ENCODE results near the gene CCL13. TPM values are rescaled to one million over a fixed set of nuclear protein-coding genes. Genes with fewer than 3 reads are reported as not detected.
A peak's percentile ranks its signal among the peaks of the same experiment; 100 is the strongest.

Gene CCL13
- polyA plus RNA-seq, 1 of the 3 experiments (the other 2 are of a cell fraction): not detected

DNA sequence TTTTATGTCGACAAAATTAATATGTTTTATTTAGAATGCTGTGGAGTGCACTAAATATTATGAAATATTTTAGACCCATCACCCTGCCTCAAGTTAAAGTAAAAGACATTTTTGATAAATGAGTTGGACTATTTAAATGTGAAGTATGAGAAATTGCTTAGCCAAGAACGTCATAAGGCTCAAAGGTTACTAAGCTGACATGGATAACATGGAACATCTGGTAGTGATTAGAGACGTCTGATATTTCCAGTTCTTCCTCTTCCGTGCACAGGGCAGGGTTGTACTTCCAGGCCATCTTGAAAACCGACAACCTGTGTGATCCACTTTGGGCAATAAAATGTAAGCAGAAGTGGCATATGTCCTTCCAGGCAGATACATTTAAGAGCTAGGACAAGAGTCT is 44.2 kb upstream of the CCL13 start:
- H3K4me2 ChIP-seq: no peak overlapping the region
- WGBS (ENCODE audit: low lambda C conversion rate): 26% methylated on average over 5 of the region's 5 CpGs
- H3K36me3 ChIP-seq (replicated peaks in 1 of 2; ENCODE audit: control insufficient read depth in 1 of 2, insufficient read depth in 2 of 2, low read length in 1 of 2): no peaks in the 10 kb centered on the region
- no peak for DNase-seq
- TF ChIP-seq RFX5 (IDR thresholded peaks at IDR 0.05; ENCODE audit: low read length): no peak
- peak; percentile 62 for TF ChIP-seq TCF12 (IDR thresholded peaks at IDR 0.05)
- TF ChIP-seq EZH2phosphoT487 (IDR thresholded peaks at IDR 0.05; ENCODE audit: borderline replicate concordance, low read depth): no peak
- TF ChIP-seq, protein P1, sequence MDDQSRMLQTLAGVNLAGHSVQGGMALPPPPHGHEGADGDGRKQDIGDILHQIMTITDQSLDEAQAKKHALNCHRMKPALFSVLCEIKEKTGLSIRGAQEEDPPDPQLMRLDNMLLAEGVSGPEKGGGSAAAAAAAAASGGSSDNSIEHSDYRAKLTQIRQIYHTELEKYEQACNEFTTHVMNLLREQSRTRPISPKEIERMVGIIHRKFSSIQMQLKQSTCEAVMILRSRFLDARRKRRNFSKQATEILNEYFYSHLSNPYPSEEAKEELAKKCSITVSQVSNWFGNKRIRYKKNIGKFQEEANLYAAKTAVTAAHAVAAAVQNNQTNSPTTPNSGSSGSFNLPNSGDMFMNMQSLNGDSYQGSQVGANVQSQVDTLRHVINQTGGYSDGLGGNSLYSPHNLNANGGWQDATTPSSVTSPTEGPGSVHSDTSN (IDR thresholded peaks at IDR 0.05): 0 out of 2 replicates have a peak, but pooled peaks have one; percentile 23
- POLR2A ChIA-PET: no interaction called here
- no peaks in the 10 kb centered on the region for H3K9me3 ChIP-seq
- H3K9me2 ChIP-seq: no peaks in the 10 kb centered on the region
- no peaks in the 10 kb centered on the region for H4K20me1 ChIP-seq (ENCODE audit: insufficient read depth)
- H3K27ac ChIP-seq (ENCODE audit: low read depth in 2 of 2, low read length in 1 of 2): no peak overlapping the region
- H2AFZ ChIP-seq (ENCODE audit: low read depth): no peak overlapping the region
- H3K4me1 ChIP-seq (ENCODE audit: control insufficient read depth in 1 of 2, insufficient read depth in 2 of 2, low read depth in 1 of 2, low read length in 1 of 2): no peaks in the 10 kb centered on the region
- no peak overlapping the region for H3K4me3 ChIP-seq (ENCODE audit: low read depth in 2 of 2, low read length in 1 of 2)
- H3K79me2 ChIP-seq (ENCODE audit: insufficient read depth): no peaks in the 10 kb centered on the region
- H3F3A ChIP-seq (replicated peaks; ENCODE audit: insufficient read depth): no peaks in the 10 kb centered on the region
- no peaks in the 10 kb centered on the region for H3K27me3 ChIP-seq (ENCODE audit: insufficient read depth)
- no peak overlapping the region for H3K9ac ChIP-seq
- CTCF ChIA-PET: interaction anchor here (1.9 kb wide), 1 partner anchor 49 kb away, joined by 8 read pairs; no protein-coding TSS in a partner anchor

DNA sequence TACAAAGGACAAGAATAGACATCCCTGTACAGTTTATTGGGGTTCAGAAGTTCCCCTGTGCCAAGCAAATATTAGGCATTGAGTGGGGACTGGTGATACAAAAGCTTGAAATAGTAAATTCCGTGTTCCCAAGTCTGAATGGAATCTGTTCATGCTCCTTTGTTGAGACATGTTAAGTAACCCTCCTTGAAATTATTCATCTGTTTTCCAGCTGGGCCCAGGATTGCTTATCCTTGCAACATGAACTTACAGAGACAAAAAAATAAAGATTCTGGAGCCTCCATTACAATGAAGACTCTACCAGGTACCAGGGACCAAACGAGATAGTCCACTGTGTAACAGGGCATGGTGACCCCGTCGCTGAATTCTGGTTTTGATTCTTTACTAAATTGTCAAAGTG is 43.1 kb upstream of the CCL13 start:
- Histone ChIP-seq H3K4me2 (no peak overlapping the region), H3K79me2 (ENCODE audit: insufficient read depth) (no peaks in the 10 kb centered on the region), H3K9me2 (no peaks in the 10 kb centered on the region), H2AFZ (ENCODE audit: low read depth) (no peak overlapping the region), H3K27ac (ENCODE audit: low read depth in 2 of 2, low read length in 1 of 2) (no peak overlapping the region), H3K4me1 (ENCODE audit: control insufficient read depth in 1 of 2, insufficient read depth in 2 of 2, low read depth in 1 of 2, low read length in 1 of 2) (no peaks in the 10 kb centered on the region), H3K4me3 (ENCODE audit: low read depth in 2 of 2, low read length in 1 of 2) (no peak overlapping the region), H3K27me3 (ENCODE audit: insufficient read depth) (no peaks in the 10 kb centered on the region), H3K36me3 (replicated peaks in 1 of 2; ENCODE audit: control insufficient read depth in 1 of 2, insufficient read depth in 2 of 2, low read length in 1 of 2) (no peaks in the 10 kb centered on the region), H3K9ac (no peak overlapping the region), H3K9me3 (no peaks in the 10 kb centered on the region), H4K20me1 (ENCODE audit: insufficient read depth) (no peaks in the 10 kb centered on the region), H3F3A (replicated peaks; ENCODE audit: insufficient read depth) (no peaks in the 10 kb centered on the region)
- CTCF ChIA-PET: no interaction called here
- no peak for DNase-seq
- POLR2A ChIA-PET: no interaction called here
- 49% methylated on average over 4 of the region's 4 CpGs for WGBS (ENCODE audit: low lambda C conversion rate)
- TF ChIP-seq RAD21 (IDR thresholded peaks at IDR 0.05; ENCODE audit: low read length): no peak
- TF ChIP-seq RCOR1 (IDR thresholded peaks at IDR 0.05; ENCODE audit: low read length): no peak
- no peak for TF ChIP-seq TAF1 (IDR thresholded peaks at IDR 0.05; ENCODE audit: borderline replicate concordance, low read depth, low read length)
- no peak for TF ChIP-seq GATA2 (CRISPR knock-in tag; IDR thresholded peaks at IDR 0.05)
- TF ChIP-seq RXRA (IDR thresholded peaks at IDR 0.05; ENCODE audit: borderline replicate concordance, low read depth): no peak
- TF ChIP-seq TCF12 (IDR thresholded peaks at IDR 0.05): no peak
- TF ChIP-seq, protein P2, sequence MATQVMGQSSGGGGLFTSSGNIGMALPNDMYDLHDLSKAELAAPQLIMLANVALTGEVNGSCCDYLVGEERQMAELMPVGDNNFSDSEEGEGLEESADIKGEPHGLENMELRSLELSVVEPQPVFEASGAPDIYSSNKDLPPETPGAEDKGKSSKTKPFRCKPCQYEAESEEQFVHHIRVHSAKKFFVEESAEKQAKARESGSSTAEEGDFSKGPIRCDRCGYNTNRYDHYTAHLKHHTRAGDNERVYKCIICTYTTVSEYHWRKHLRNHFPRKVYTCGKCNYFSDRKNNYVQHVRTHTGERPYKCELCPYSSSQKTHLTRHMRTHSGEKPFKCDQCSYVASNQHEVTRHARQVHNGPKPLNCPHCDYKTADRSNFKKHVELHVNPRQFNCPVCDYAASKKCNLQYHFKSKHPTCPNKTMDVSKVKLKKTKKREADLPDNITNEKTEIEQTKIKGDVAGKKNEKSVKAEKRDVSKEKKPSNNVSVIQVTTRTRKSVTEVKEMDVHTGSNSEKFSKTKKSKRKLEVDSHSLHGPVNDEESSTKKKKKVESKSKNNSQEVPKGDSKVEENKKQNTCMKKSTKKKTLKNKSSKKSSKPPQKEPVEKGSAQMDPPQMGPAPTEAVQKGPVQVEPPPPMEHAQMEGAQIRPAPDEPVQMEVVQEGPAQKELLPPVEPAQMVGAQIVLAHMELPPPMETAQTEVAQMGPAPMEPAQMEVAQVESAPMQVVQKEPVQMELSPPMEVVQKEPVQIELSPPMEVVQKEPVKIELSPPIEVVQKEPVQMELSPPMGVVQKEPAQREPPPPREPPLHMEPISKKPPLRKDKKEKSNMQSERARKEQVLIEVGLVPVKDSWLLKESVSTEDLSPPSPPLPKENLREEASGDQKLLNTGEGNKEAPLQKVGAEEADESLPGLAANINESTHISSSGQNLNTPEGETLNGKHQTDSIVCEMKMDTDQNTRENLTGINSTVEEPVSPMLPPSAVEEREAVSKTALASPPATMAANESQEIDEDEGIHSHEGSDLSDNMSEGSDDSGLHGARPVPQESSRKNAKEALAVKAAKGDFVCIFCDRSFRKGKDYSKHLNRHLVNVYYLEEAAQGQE (IDR thresholded peaks at IDR 0.05; ENCODE audit: low read depth, low read length): no peak
- no peak for TF ChIP-seq FOXJ3 (CRISPR knock-in tag; IDR thresholded peaks at IDR 0.05)
- no peak for TF ChIP-seq SIN3A (IDR thresholded peaks at IDR 0.05; ENCODE audit: borderline replicate concordance, low read depth, low read length)
- no peak for TF ChIP-seq MEF2A (IDR thresholded peaks at IDR 0.05; ENCODE audit: borderline replicate concordance, low read depth)
- TF ChIP-seq RFX5 (IDR thresholded peaks at IDR 0.05; ENCODE audit: low read length): no peak
- TF ChIP-seq, protein P3, sequence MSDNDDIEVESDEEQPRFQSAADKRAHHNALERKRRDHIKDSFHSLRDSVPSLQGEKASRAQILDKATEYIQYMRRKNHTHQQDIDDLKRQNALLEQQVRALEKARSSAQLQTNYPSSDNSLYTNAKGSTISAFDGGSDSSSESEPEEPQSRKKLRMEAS (IDR thresholded peaks at IDR 0.05; ENCODE audit: low read depth): no peak
- TF ChIP-seq YY1 (IDR thresholded peaks at IDR 0.05; ENCODE audit: low read depth): no peak
- no peak for TF ChIP-seq SMC3 (IDR thresholded peaks at IDR 0.05; ENCODE audit: low read depth, low read length)
